ENCODE results near the gene PDCD1LG2.
A peak's percentile ranks its signal among the peaks of the same experiment; 100 is the strongest.
"Not testable (repeated sequence)": the region's sequence is repeated elsewhere in the genome, so short reads cannot be mapped to it uniquely, and the experiment has no call there.

Gene PDCD1LG2

DNA sequence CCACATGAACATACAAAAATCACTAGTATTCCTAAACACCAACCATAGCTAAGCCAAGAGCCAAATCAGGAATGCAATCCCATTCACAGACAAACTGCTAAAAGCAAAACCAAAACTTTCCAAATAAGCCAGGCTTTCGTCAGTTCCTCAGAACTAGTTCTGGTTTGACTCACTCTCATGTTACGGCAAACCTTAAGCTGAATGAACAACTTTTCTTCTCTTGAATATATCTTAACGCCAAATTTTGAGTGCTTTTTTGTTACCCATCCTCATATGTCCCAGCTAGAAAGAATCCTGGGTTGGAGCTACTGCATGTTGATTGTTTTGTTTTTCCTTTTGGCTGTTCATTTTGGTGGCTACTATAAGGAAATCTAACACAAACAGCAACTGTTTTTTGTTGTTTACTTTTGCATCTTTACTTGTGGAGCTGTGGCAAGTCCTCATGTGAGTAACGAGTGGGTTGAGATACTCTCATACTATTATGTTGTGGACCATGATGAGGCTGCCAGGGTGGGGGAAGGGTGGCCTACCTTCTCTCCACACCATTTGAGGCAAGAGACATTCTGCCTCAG is at the start of gene PDCD1LG2:
Gene PDCD1LG2, plus strand, starts transcription at position 172 of the 572 bp plus-strand sequence. CDS start 12,016 bp downstream, outside the sequence.
- peak; percentile 39 for DNase-seq (ENCODE audit: low spot score)

DNA sequence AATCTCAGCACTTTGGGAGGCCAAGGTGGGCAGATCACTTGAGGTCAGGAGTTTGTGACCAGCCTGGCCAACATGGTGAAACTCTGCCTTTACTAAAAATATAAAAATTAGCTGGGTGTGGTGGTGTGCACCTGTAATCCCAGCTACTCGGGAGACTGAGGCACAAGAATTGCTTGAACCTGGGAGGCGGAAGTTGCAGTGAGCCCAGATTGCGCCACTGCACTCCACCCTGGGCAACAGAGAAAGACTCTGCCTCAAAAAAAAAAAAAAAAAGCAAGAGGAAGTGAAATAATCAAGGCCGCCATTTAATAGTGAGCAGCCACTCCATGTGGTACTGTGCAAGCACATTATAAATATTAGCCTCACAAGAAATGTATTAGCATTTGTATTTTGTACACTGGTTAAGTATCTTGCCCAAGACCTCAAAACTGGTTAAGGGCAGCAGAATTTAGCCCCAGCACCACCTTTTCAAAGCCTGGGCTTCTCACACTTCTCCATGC is 45.5 kb upstream of the PDCD1LG2 start:
- DNase-seq (ENCODE audit: low spot score): not testable (repeated sequence)

DNA sequence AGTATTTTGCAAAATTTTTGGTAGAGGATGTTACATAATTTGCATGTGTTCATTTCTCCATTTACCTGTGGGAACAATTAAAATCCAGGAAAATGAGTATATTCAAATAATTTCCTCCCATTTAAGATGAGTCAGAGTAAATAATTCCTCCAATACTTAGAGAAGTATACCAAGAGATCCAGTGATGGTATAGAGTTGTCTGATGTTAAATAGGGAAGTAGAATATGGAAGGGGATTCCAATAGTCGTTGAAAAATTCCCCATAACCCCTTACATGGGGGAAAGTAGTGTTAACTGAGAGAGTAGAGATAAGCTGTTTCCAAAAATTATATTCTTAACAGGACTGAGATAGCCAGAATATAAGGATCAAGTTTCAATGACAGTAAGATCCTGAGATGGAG is 44.3 kb upstream of the PDCD1LG2 start:
- no peak for DNase-seq (ENCODE audit: low spot score)

DNA sequence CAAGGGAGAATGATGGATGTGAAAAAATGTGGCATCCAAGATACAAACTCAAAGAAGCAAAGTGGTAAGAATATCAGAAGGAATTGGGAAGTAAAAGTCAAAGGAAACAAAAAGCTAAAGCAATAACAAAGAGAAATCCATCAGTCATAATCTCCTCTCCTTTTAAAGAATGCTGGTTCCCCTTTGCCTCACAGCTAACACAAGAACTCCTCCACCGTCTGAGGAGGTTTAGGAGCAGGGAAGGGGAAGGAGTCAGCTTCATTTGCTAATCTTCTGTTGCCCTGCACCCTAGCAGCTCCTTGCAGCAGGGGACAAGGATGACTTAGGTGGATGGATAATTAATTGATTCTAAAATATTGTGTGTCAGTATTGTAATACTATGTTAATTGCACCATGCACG is 43.6 kb upstream of the PDCD1LG2 start:
- no peak for DNase-seq (ENCODE audit: low spot score)

DNA sequence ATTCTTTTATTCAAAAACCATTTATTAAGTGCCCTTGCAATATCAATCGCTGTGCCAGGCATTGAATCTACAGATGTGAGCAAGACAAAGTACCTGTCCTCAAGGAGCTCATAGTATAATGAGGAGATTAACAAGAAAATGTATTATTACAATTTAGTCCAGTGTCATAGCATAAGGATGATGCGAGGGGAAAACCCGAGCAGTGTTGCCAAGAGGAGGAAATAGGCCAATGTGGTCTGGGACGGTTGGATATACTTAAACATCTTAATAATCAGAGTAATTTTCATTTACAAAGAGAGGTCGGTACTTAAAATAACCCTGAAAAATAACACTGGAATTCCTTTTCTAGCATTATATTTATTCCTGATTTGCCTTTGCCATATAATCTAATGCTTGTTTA is 41.5 kb upstream of the PDCD1LG2 start:
- DNase-seq (ENCODE audit: low spot score): no peak

DNA sequence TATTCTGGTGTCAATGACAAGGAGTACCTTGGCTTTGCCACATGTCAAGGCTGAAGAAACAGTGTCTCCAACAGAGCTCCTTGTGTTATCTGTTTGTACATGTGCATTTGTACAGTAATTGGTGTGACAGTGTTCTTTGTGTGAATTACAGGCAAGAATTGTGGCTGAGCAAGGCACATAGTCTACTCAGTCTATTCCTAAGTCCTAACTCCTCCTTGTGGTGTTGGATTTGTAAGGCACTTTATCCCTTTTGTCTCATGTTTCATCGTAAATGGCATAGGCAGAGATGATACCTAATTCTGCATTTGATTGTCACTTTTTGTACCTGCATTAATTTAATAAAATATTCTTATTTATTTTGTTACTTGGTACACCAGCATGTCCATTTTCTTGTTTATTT is 40.2 kb upstream of the PDCD1LG2 start:
- DNase-seq (ENCODE audit: low spot score): no peak

DNA sequence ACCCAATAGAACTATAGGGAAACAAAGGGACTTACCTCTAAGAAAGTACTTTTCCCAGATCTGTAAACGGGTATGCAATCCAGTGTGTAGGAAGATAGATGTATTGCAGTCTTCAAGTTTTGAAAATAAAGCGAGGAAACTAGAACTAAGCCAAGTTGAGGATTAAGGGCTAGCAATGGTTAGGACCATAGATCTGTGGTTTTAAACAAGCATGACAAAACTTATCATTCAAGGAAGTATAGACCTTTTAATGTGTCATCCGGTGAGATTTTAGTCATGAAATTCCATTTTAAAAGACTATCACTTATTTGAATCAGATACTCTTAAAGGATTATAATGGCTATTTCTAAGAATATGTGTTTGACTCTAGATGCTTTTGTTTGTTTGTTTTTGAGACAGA is 39.5 kb upstream of the PDCD1LG2 start:
- no peak for DNase-seq (ENCODE audit: low spot score)

DNA sequence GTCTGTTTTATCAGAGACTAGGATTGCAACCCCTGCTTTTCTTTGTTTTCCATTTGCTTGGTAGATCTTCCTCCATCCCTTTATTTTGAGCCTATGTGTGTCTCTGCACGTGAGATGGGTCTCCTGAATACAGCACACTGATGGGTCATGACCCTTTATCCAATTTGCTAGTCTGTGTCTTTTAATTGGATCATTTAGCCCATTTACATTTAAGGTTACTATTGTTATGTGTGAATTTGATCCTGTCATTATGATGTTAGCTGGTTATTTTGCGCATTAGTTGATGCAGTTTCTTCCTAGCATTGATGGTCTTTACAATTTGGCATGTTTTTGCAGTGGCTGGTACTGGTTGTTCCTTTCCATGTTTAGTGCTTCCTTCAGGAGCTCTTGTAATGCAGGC is 34.7 kb upstream of the PDCD1LG2 start:
- DNase-seq (ENCODE audit: low spot score): not testable (repeated sequence)

DNA sequence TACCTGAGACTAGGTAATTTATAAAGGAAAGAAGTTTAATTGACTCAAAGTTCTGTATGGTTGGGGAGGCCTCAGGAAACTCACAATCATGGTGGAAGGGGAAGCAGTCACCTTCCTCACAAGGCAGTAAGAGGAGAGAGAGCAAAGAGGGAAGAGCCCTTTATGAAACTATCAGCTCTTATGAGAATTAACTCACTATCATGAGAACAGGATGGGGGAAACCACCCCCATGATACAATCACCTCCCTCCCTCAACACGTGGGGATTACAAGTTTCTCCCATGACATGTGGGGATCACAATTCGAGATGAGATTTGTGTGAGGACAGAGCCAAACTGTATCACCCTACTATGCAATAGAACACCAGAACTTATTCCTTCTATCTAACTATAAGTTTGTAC is 32.1 kb upstream of the PDCD1LG2 start:
- DNase-seq (ENCODE audit: low spot score): no peak

DNA sequence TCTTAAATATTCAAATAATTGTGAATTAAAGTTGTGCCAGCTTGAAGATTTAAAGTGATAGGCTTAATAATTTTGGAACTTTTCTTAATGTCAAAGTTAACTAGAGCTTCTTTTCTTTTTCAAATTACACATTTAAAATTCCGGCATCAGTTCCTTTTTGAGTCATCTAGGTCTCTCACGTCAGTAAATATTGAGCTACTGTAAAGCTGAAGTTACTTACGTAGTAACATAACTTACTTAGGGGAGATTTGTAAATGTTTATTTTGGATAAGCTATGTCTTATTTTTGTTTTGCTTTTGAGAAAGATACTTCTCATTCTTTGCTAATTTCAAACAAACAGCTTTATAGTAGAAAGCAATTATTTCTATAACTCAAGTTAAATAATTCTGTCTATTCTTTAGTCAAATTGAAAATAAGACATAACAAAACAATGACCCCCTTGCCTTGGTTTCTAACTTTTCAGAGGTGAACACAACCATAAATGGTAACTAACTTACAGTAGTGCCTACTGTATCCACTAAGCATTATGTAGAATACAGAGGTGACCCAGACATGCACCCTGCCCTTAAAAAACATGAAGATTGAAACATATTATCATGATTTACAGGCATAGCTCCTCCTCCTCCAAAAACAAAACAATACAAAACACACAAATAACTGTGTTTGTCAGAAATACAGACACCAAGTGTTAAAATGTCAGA is 30.2 kb upstream of the PDCD1LG2 start:
- no peak for DNase-seq (ENCODE audit: low spot score)

DNA sequence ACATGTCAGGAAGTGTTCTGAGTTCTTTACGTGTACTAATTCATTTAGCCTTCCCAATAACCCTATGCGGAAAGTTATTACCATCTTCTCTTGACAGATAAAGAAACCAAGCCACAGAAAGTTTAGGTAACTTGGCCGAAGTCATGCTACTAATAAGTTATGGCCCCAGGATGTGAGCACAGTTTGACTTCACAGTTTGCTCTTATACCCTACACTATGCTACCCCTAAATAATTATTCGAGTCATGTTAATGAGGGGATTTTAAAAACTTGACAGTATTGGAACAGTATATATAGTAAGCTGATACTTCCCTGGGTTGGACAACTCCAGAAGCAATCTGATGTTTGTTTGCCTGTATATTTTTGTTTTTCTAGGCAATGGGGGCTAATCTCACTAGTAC is 29.4 kb upstream of the PDCD1LG2 start:
- DNase-seq (ENCODE audit: low spot score): no peak

DNA sequence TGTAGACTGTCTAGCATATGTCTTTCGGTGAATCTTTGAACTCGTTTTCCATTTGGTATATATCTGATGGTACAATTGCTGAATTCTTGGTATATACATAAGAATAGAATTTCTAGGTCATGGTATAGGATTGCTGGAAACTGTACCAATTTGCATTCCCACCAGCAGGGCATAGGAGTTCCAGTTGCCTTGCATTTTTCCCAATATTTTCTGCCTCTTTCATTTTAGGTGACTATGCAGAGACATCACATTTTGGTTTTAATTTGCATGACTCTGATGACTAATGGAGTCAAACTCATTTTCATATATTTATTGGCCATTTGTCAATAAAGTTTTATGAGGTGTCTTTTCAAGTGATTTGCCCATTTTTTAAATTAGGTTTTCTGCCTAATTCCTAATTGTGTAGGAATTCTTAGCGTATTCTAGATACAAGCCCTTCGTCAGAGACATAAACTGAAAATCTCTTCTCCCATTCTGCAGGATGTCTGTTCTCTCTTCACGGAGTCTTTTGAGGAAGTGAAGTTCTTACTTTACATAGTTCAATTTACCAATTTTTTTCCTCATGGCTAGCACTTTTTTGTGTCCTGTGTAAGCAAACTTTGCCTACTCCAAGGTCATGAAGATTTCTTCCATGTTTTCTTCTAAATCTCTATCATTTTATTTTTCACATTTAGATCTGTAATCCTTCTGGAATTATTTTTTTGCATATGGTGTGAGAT is 28.9 kb upstream of the PDCD1LG2 start:
- no peak for DNase-seq (ENCODE audit: low spot score)

DNA sequence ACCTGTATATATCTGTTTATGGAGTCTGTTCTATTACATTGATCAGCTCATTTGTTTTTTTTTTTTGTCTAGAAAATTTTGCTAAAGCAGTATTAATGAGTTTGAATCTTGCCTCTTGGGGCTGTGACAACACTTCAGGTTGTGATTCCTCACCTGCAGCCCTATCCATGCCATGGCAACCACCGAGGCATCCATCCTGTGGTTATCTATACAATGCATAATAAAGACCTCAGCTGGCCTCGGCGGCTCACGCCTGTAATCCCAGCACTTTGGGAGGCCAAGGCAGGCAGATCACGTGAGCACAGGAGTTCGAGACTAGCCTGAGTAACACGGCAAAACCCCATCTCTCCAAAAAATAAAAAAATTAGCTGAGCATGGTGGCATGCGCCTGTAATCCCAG is 28.1 kb upstream of the PDCD1LG2 start:
- DNase-seq (ENCODE audit: low spot score): no peak

DNA sequence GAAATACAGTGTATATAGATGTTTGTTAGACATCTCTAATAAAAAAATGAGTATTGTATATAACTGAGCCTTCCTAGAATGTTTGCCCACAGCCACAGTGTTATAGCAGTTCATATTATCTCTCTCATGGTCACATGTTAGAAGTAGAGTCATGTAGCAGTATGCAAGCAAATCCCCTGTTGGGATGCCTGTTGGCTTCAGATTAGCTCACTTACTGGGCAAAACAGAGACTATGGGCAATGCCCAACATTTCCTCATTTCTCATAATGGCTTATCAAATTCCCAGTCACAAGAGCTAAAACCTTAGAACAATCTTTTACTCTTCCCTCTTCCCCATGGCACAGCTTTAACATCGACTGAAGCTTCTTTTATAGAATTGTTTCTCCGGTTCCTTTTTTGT is 27.0 kb upstream of the PDCD1LG2 start:
- DNase-seq (ENCODE audit: low spot score): no peak

DNA sequence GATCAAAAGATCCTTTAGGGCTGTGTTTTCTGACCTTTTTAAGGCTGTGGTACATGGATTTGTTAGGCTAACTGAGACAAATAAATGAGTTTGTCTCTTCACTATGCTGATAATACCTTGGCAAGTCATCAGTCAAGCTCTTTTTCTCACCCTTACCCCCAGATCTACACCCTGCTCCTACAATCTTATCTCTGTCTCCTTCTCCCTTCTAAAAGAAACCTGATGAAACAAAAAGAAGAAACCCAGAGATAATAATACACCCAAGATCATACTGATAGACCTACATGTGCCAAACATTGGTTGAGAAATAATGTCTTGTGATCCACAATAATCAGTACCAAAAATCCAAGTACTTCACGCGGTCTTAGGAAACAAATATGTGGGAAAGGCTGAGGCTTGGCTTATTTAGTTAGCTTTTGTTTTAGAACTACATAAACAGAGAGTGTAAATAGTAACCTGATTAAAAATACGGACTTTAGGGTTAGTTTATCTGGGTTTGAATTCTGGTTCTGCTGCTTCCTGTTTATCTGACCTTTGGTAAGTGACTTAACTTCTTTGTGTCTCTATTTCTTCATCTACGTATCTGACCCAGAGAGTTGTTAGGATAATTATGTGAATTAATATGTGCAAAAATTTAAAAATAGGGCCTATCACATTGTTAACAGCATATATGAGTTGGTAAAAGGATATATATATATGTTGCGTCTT is 24.8 kb upstream of the PDCD1LG2 start:
- DNase-seq (ENCODE audit: low spot score): no peak

DNA sequence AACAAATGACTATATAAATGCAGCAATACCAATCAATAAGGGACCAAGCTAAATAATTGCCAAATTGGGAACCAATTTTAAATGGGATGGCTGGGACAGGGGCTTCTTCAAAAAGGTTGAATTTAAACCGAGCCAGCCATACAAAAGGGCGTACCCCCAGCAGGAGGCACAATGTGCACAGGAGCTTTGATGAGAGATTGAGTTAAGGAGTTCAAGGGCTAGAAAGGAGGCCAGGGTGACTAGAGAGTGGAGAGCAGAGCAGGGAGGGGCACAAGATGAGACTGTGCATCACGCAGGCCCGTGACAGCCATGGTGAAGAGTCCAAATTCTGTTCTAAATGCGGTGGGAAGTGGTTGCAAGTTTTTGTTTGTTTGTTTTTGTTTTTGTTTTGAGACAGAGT is 23.3 kb upstream of the PDCD1LG2 start:
- DNase-seq (ENCODE audit: low spot score): no peak

DNA sequence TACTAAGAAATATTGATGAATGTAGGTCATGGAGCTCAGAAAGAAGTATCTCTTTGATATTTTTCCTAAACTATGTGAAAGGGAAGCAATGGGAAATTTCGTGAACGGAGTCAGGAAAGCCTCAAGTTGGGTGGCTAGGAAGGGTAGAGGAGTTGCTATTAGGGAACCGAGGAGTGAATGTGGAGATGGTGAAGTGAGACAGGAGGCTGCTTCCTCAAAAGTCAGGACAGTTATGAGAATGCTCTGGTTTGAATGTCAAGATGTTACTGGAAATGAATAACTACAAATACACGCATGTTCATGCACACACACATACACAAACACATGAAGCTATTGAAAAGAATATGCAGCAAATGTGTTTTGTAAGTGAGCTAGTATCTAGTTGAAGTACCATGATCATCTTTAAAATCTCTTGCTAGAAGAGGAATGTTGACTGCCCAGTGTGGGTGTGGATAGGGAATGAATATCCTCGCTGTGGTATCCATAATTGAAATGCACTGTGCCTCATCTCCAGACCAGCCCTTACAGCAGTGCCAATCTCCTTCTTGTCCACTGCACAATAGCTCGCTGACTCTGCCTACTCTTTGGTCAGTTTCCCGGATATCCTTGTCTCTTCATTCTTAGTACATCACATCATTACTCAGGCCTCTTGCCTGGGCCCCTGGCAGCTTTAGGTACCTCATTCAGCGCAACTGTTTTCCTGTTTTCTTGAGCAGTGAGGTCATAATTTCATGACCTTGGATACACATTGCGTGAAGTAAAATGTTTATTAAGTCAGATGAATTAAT is 21.9 kb upstream of the PDCD1LG2 start:
- DNase-seq (ENCODE audit: low spot score): no peak

DNA sequence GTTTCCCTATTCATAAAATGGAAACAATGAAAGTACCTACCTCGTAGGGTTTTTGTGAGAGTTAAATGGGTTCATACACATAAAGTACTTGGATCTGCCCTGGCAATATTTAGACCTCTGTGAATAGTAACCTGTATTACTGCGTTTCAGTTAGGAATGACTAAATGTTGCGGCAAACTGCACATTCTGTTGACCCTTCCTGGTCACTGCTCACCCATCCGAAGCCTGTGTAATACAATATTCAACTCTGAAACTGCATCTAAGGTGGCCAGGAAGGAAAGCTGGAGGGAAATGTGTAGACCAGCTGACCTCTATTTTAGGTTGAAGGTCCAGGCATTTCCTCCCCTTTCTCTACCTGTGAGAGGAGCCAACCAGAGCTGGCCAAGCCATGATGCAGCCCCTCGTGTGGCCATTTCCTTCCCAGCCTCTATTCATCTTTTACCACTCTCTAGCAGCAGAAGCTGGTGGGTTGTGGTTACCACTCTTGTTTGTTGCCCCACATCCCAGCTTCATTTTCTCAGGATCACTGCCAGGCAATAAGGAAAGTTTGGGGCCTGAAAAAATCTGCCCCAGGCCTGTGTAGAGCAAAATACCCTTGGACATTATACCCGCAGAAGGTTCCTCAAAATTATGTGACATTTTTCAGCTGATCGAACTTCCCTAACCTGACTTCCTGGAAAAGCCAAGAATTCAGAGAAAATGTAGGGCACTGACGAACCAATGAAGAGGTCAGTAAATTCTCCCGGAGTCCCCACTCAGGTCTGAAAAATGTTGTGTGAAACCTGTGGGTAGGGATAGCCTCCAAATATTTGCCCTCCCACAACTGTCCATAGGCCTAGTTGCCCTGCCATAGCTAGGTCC is 20.5 kb upstream of the PDCD1LG2 start:
- no peak for DNase-seq (ENCODE audit: low spot score)

DNA sequence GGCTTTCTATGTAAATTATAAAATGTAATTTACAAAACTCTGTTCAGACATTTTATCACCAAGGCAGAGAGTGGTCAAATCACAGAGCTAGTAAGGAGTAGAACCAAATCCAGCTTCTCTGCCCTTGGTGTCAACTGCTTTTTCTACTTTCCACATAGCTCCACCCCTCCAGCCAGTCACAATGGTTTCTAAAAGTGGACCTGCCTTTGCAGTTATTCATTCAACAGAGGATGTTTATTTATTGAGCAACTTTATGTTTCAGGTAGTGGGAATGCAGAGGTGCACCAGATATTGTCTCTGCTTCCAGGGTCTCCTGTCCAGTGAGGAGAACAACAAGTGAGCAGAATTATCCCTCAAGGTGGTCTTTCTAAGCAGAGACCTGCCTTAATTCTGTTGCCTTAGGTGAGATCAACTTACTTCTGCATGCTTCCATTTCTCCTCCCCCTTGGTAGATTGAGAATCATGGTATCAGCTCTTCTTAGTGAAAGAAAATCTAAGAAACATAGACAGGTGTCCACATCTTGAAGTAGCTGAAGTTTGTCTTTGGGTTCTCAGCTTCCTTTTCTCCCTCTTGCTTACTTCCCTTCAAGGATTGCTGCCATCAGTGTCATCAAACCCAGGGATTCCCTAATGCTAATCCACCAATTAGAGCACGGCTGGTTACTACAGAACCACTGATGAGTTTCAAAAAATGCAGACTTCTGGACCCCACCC is 17.2 kb upstream of the PDCD1LG2 start:
- DNase-seq (ENCODE audit: low spot score): no peak

All from CD4-positive, alpha-beta T cell treated with Interleukin-2 at 100 ng/mL for 4 hours (primary cell).